ENCODE results near the gene ACSL1. TPM values are rescaled to one million over a fixed set of nuclear protein-coding genes. Genes with fewer than 3 reads are reported as not detected.

The ACSL1 gene
- polyA plus RNA-seq, 1 donor from 2014 or later, result 30.7 TPM

- no peak for TF ChIP-seq REST (IDR thresholded peaks at IDR 0.05; ENCODE audit: borderline replicate concordance)
- Histone ChIP-seq H3K9me3 (ENCODE audit: low read length) (no peaks in the 10 kb centered on the region), H3K4me3 (ENCODE audit: low read length) (no peak overlapping the region), H3K4me2 (ENCODE audit: low read length) (no peak overlapping the region), H2AFZ (ENCODE audit: low read depth, low read length) (no peak overlapping the region), H3K36me3 (ENCODE audit: insufficient read depth, low read length) (no peaks in the 10 kb centered on the region), H3K27me3 (ENCODE audit: insufficient read depth, low read depth, low read length) (no peaks in the 10 kb centered on the region), H4K20me1 (ENCODE audit: insufficient read depth) (no peaks in the 10 kb centered on the region), H3K79me2 (replicated peaks; ENCODE audit: insufficient read depth, low read length) (no peaks in the 10 kb centered on the region), H3K9me2 (ENCODE audit: insufficient read depth, low read length) (no peaks in the 10 kb centered on the region), H3K9ac (ENCODE audit: low read length) (no peak overlapping the region), H3K27ac (ENCODE audit: low read length) (no peak overlapping the region), H3F3A (ENCODE audit: insufficient read depth, low read length, poor library complexity, severe bottlenecking) (no peaks in the 10 kb centered on the region)
Measured at GRCh38 chr4:184705692-184706091, 120.1 kb downstream of the ACSL1 start.

Small RNAs within 50 kb of the gene (small RNA-seq; reads per million reads assigned to genes)
- gene MIR3945, result 0 to 3.7 (median 0) reads per million in 3 experiments

Other genes with a start within 250 kb of the ACSL1 start
- gene CASP3, start 176.5 kb downstream of the ACSL1 start, polyA plus RNA-seq, result 116 and 120 TPM in 2 replicates
- 23.6 and 29.8 TPM in 2 replicates for gene PRIMPOL, start 176.2 kb downstream of the ACSL1 start, polyA plus RNA-seq
- 9.3 and 13.0 TPM in 2 replicates for gene CENPU, start 91.9 kb downstream of the ACSL1 start, polyA plus RNA-seq
- not detected in 2 replicates for gene HELT, start 192.5 kb upstream of the ACSL1 start, polyA plus RNA-seq